Spinal cord (tissue), 10 donors: ENCODE measurements around the gene LLGL2. TPM values are rescaled to one million over a fixed set of nuclear protein-coding genes. Genes with fewer than 3 reads are reported as not detected.

ENCODE experiments used
- DNase-seq, 6 donors: peaks; one replicate each; pipeline versions ENCODE4 v3.0.0 to v3.0.0-alpha.2; 2013 to 2015; ENCODE audit warnings: low spot score in 6 of 6, low read depth in 4 of 6
- H3K27ac ChIP-seq: one replicate; pipeline ENCODE4 v1.5.1; 2013; ENCODE audit warnings: low read depth, low read length, control low read depth
- H3K27me3 ChIP-seq: one replicate; pipeline ENCODE4 v1.6.1; 2013; ENCODE audit warnings: low read length; ENCODE audit not compliant: control insufficient read depth, insufficient read depth
- H3K36me3 ChIP-seq: one replicate; pipeline ENCODE4 v1.6.1; 2013; ENCODE audit warnings: low read length; ENCODE audit not compliant: control insufficient read depth, insufficient read depth
- H3K4me1 ChIP-seq: one replicate; pipeline ENCODE4 v1.6.1; 2013; ENCODE audit warnings: low read length; ENCODE audit not compliant: control insufficient read depth, insufficient read depth
- H3K4me3 ChIP-seq: one replicate; pipeline ENCODE4 v1.5.1; 2013; ENCODE audit warnings: low read depth, low read length, control low read depth
- H3K9me3 ChIP-seq: one replicate; pipeline ENCODE4 v1.6.1; 2013; ENCODE audit warnings: low read length; ENCODE audit not compliant: control insufficient read depth, insufficient read depth
- WGBS: methylation state at CpG from one replicate; pipeline ENCODE4 v1.1.5; 2013; ENCODE audit warnings: missing lambda C conversion rate; ENCODE audit not compliant: insufficient coverage; 5-methylcytosine and 5-hydroxymethylcytosine counted together
- polyA plus RNA-seq, 2 donors: library from polyadenylated mRNA; unstranded; fragments of 120-200 nt; gene quantifications; one replicate each; pipeline ENCODE4 v1.2.1, GENCODE V29; 2013; ENCODE audit not compliant: insufficient read length in 2 of 2
- total RNA-seq, 2 donors: library from RNA; depleted of rRNA in 1 of 2; stranded (reverse); fragments of 120-200 nt in 1 of 2; fragments of >200 nt in 1 of 2; gene quantifications; one replicate each; pipeline versions ENCODE4 v1.2.3 to v1.2.4, GENCODE V29; 2013 to 2014
- donor health status: healthy.

LLGL2 gene
- total and polyA plus RNA-seq, 4 donors = 2.0 to 9.9 (median 5.7) TPM

GRCh38 chr17:75481194-75482068, 44.1 kb upstream of the LLGL2 start:
- 73% methylated on average over 8 of the region's 13 CpGs for WGBS
- H3K36me3 ChIP-seq = peaks cover 42% of the 10 kb centered on the region
- DNase-seq = no peak
- H3K27ac ChIP-seq = no peak overlapping the region
- H3K27me3 ChIP-seq = no peaks in the 10 kb centered on the region
- H3K9me3 ChIP-seq = no peaks in the 10 kb centered on the region
- H3K4me1 ChIP-seq = peaks cover 78% of the 10 kb centered on the region
- H3K4me3 ChIP-seq = no peak overlapping the region

- 86% methylated on average over 10 of the region's 16 CpGs for WGBS
- H3K27me3 ChIP-seq = no peaks in the 10 kb centered on the region
- H3K27ac ChIP-seq = peak overlapping the region; percentile 10
- DNase-seq = no peak
- no peaks in the 10 kb centered on the region for H3K9me3 ChIP-seq
- H3K4me1 ChIP-seq = peaks cover 77% of the 10 kb centered on the region
- no peak overlapping the region for H3K4me3 ChIP-seq
- H3K36me3 ChIP-seq = peaks cover 48% of the 10 kb centered on the region
Measured at GRCh38 chr17:75482098-75482942, 43.2 kb upstream of the LLGL2 start.

GRCh38 chr17:75485688-75486087, 39.8 kb upstream of the LLGL2 start:
- Histone ChIP-seq H3K4me3 (no peak overlapping the region), H3K27me3 (no peaks in the 10 kb centered on the region), H3K9me3 (no peaks in the 10 kb centered on the region), H3K36me3 (peaks cover 64% of the 10 kb centered on the region), H3K4me1 (peaks cover 70% of the 10 kb centered on the region), H3K27ac (no peak overlapping the region)
- no peak for DNase-seq
- WGBS = 82% methylated on average over 12 of the region's 12 CpGs

- Histone ChIP-seq H3K4me3 (no peak overlapping the region), H3K9me3 (no peaks in the 10 kb centered on the region), H3K27me3 (no peaks in the 10 kb centered on the region), H3K36me3 (peaks cover 65% of the 10 kb centered on the region), H3K27ac (no peak overlapping the region), H3K4me1 (peaks cover 66% of the 10 kb centered on the region)
- 92% methylated on average over 12 of the region's 14 CpGs for WGBS
- no peak for DNase-seq
Measured at GRCh38 chr17:75486151-75486550, 39.3 kb upstream of the LLGL2 start.

GRCh38 chr17:75486951-75487350, 38.5 kb upstream of the LLGL2 start:
- 84% methylated on average over 3 of the region's 5 CpGs for WGBS
- no peak for DNase-seq
- Histone ChIP-seq H3K36me3 (peaks cover 67% of the 10 kb centered on the region), H3K27me3 (no peaks in the 10 kb centered on the region), H3K27ac (no peak overlapping the region), H3K9me3 (no peaks in the 10 kb centered on the region), H3K4me1 (peaks cover 58% of the 10 kb centered on the region), H3K4me3 (no peak overlapping the region)

- DNase-seq = no peak
- Histone ChIP-seq H3K4me3 (no peak overlapping the region), H3K27me3 (no peaks in the 10 kb centered on the region), H3K9me3 (no peaks in the 10 kb centered on the region), H3K27ac (no peak overlapping the region), H3K36me3 (peaks cover 72% of the 10 kb centered on the region), H3K4me1 (peaks cover 53% of the 10 kb centered on the region)
- 79% methylated on average over 9 of the region's 12 CpGs for WGBS
Measured at GRCh38 chr17:75487351-75488070, 38.0 kb upstream of the LLGL2 start.

GRCh38 chr17:75488693-75489510, 36.6 kb upstream of the LLGL2 start:
- H3K4me3 ChIP-seq = no peak overlapping the region

GRCh38 chr17:75489511-75489955, 36.0 kb upstream of the LLGL2 start:
- WGBS = 83% methylated on average over 12 of the region's 14 CpGs
- DNase-seq = no peak
- no peaks in the 10 kb centered on the region for H3K27me3 ChIP-seq
- H3K36me3 ChIP-seq = peaks cover 93% of the 10 kb centered on the region
- peaks cover 40% of the 10 kb centered on the region for H3K4me1 ChIP-seq
- no peak overlapping the region for H3K4me3 ChIP-seq
- no peak overlapping the region for H3K27ac ChIP-seq
- no peaks in the 10 kb centered on the region for H3K9me3 ChIP-seq

More at GRCh38 chr17:75488693-75489510, 36.6 kb upstream of the LLGL2 start:
- 86% methylated on average over 21 of the region's 24 CpGs for whole genome bisulfite sequencing
- Histone ChIP-seq H3K36me3 (peaks cover 86% of the 10 kb centered on the region), H3K9me3 (no peaks in the 10 kb centered on the region), H3K27ac (peak overlapping the region; percentile 3), H3K4me1 (peaks cover 41% of the 10 kb centered on the region), H3K27me3 (no peaks in the 10 kb centered on the region)
- DNase-seq = no peak
